NCI-H1930 (cell line): ENCODE measurements around the gene ENO1.
"Not testable (repeated sequence)": the region's sequence is repeated elsewhere in the genome, so short reads cannot be mapped to it uniquely, and the experiment has no call there.

Experiments used
- DNase-seq, 2 experiments: peaks; one replicate each; lab custom pipeline; 2025; lab: John Stamatoyannopoulos, UW

ENO1 gene

DNA sequence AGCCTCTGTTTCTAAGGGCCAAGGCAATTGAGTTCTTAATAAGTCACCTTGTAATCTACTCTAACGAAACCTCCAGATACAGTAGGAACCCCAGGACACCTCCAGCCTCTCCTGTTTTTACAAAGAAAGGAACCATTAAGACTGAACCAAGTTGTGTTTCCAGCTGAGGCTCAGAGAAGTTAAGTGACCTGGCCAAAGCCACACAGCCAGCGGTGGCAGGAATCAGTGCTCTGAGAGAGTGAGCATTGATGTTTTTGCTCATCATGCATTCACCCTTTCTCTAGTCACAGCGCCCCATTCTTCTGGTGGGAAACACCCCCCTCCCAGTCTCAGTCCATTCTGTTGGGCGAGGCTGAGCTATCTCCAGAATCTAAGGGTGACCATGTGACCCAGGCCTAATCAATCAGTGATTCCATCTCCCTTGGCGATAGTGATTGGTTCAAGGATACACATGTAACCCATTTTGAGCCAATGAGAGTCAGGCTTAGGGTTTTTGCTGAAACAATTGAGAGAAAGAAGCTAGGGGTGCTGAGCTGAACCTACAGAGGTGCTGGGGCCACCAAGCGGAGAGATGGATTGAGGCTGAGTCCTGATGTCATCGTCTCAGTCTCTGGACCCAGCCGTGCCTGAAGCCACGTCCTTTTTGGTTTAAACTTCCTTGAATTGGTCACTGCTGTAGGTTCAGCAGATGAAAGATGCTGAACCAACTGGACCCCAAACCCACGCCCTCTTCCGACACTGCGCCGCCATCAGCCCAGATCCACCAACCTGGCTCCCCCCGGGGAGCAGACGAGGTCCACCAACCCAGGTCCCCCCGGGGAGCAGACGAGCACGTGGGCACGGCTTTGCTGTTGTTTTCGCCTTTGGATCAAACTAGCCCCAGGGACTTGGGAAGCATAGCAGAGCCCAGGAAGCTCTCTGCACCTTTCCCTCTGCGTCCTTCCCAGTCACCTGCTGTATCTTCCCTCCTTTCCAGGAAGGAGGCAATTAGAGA, 33.1 kb downstream of the ENO1 start:
- DNase-seq, result no peak

DNA sequence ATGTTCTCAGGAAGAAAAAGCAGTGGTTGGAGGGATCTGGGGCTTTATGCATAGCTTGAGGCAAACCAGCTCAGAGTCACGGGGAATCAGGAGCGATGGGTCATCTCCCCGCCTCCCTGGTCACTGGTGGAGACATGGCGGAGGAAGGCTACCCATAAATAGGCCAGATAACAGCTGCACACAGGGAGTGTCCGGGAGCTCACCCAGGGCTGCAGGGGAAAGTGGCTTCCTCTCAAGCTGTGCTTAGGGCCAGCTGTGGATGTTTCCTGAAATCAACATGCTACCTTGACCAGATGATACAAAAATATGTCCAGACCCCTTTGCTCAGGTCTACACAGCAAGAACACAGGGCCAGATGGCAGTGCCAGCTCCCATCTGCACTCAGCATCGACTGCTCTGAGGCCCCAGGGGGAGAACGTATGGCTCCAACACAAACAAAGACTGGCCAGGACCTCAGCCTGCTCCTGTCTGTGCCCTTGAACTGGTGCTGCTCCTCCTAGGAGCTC, 33.9 kb downstream of the ENO1 start:
- no peak for DNase-seq

DNA sequence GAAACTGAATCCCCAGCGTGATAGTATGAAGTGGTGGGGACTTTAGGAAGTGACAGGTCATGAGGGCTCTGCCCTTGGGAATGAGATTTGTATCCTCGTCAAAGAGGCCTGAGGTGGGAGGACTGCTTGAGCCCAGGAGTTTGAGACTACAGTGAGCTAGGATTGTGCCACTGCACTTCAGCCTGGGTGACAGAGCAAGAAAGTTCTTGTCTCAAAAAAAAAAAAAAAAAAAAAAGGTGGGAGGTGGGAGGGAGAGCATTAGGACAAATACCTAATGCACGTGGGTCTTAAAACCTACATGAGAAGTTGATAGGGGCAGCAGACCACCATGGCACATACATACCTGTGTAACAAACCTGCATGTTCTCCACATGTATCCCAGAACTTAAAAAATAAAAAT, 37.1 kb downstream of the ENO1 start:
- DNase-seq, result no peak

DNA sequence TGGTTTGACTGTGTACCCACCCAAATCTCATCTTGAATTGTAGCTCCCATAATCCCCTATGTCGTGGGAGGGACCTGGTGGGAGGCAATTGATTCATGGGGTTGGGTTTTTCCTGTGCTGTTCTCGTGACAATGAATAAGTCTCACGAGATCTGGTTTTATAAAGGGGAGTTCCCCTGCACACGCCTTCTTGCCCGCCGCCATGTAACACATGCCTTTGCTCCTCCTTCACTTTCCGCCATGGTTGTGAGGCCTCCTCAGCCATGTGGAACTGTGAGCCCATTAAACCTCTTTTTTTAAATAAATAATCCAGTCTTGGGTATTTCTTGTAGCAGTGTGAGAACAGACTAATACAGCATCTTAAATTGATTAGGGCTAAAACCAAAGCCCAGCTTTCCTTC, 38.5 kb downstream of the ENO1 start:
- DNase-seq, result no peak

DNA sequence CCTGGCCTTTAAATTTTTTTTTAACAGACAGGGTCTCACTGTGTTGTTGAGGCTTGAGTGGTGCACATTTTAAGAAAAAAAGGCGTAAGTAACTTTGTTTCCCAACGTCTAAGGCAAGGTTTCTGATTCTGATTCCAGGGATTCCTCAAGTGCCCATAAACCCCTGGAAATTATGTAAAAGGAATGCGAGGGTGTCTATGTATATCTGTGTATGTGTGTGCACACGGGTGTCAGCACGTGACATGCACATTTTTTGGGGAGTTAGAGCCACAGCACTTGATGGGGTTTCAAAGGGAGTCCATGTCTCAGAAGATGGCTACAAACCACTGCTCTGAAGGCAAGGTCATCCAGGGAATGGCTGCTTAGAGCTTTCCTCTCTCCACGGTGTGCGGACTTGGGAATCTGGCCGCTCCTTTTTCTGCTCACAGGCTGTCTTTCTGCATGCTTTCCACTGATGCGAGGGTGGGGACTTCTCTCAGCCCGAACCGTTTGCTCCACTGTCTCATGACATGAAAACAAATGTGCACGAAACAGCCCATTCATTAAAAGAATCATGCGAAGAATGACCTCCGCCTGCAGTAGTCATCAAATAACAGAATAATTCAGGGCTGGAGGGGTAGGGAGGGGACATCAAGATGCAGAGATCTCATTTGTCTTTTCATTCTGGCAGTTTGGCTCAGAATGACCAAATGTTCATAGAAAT, 42.4 kb downstream of the ENO1 start:
- DNase-seq, result no peak

DNA sequence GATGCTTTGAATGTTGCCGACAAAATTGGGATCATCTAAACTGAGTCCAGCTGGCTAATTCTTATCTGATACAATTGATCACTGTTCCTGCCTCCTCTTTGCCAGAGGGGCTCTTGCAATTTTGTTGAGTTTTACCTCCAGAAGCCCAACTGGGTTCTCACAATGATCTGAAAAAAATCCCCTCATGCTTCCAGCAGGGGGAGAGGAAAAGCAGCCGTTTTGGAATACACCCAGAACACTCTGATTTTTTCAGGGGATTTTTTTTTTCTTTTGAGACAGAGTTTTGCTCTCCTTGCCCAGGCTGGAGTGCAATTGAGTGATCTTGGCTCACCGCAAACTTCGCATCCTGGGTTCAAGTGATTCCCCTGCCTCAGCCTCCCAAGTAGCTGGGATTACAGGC, 47.1 kb downstream of the ENO1 start:
- no peak for DNase-seq

DNA sequence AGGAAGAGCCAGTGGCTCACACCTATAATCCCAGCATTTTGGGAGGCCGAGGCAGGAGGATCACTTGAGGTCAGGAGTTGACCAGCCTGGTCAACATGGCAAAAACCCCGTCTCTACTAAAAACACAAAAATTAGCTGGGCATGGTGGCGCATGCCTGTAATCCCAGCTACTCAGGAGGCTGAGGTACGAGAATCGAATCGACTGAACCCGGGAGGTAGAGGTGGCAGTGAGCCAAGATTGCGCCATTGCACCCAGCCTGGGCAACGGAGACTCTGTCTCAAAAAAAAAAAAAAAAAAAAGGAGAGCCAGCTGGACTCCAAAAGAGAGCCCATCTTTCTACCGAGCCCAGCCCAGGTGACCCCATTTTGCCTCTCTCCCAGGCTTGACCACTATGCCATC, 47.8 kb downstream of the ENO1 start:
- DNase-seq, result not testable (repeated sequence)

DNA sequence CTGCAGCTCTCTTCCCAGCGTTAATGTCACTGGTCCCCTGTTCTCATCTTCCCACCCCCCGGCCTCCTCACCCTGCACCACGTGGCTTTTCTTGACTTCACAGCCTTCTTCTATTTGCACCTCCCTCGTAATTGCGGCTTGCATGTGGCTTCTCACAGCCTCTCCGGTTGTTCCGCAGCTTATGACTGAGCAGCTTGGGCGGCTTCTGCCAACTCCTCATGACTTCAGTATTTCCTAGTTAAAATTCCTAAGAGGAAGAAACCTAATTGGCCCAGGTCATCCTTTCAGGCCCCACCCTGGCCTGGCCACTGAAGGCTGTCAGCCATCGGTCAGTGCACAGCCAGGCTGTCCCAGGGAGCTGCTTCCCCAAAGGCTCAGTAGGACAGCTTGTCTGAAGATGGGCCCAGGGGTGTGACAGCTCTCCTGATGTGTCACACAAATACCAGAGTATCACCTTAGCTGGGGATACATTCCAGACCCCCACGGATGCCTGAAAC, 52.5 kb downstream of the ENO1 start:
- DNase-seq, result no peak

DNA sequence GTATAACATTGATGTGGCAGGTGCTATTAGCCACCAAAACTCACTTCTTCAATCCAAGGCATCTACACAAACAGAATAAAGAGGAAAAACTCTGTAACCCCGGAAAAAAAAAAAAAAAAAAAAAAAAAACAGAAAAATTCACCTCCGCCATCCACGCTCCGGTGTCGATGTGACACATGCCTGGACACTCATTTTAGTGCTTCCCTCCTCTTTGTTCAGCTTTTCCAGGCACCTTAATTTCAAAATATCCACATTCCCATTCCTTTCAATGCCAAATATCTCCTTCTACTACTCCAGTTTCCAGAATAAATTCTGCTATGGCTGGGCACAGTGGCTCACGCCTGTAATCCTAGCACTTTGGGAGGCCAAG, 55.2 kb downstream of the ENO1 start:
- DNase-seq, result no peak

DNA sequence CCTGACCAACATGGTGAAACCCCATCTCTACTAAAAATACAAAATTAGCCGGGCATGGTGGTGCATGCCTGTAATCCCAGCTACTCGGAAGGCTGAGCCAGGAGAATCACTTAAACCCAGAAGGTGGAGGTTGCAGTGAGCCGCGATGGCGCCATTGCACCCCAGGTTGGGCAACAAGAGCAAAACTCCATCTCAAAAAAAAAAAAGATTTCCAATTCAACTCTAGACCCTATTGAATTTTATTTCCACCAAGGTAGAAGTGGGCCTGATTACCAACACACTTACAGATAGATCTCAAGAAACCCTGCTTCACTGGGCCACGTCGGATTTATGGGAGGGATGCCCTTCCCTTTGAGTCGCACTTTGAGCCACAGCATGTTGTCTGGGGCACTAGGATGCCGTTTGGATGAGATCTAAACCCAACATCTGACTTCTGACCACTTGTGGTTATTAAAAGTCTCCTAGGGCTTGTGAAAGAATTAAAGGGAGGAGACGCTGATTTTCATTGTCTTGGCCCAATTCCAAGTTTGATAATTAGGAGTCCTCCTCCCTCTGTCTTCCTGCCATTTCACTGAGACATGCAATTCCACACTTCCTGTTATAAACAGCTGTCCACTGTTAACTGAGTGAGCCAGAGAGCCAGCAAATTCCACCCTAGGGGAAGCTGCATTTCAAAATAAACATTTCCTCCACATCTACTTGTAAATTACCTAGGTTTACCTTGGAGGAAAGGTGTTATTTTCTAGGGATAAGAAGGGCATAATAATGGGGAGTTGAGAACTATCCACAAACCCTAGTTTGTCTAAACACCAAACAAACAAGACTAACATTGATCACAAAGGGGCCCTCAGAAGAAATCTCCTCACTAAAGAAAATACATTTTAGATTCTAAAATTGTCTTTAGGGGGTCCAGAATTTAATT, 55.9 kb downstream of the ENO1 start:
- peak; percentile 35 to 62 for DNase-seq

DNA sequence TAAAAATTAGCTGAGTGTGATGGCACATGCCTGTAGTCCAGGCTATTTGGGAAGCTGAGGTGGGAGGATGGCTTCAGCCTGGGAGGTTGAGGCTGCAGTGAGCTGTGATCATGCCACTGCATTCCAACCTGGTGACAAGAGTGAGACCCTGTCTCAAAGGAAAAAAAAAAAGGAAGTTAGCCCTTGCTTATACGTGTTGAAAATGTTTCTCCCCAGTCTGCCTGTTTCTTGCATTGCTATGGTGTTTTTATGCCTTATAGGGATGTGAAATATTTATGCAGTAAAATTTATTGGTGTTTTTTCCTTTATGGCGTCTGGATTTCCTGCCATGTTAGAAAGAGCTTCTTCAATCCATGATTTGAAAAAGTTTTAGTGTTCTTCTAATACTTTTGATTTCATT, 57.4 kb downstream of the ENO1 start:
- DNase-seq, result no peak

DNA sequence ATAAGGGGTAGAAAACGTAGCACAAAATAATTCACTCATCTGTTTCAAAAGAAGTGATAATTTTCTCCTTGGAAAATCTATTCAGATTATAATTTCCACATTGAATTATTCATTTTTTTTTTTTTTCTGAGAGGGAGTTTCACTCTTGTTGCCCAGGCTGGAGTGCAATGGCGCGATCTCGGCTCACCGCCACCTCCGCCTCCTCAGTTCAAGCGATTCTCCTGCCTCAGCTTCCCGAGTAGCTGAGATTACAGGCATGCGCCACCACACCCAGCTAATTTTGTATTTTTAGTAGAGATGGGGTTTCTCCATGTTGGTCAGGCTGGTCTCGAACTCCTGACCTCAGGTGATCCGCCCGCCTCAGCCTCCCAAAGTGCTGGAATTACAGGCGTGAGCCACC, 59.7 kb downstream of the ENO1 start:
- not testable (repeated sequence) for DNase-seq

DNA sequence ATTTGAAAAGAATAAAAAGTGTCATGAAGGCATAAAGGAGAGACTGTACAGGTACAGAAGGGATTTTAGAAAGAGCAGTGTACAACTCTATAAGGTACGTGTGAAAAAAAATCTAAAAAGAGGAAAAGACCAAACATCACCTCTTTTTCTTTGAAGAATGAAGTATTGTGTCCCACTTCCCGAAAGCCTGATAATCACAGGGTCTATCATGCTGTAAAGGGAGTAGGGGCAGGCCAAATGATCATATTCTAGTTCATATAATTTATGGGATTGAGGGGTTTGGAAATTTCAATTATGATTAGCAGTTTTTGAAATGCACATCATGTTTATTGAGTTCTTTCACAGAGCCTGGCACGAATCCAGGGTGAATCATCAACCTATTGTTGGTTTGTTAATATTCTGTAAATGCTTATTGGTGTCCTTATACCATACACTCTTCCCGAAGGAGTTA, 60.1 kb downstream of the ENO1 start:
- peak in 1 of 2 experiments; percentile 48 for DNase-seq

DNA sequence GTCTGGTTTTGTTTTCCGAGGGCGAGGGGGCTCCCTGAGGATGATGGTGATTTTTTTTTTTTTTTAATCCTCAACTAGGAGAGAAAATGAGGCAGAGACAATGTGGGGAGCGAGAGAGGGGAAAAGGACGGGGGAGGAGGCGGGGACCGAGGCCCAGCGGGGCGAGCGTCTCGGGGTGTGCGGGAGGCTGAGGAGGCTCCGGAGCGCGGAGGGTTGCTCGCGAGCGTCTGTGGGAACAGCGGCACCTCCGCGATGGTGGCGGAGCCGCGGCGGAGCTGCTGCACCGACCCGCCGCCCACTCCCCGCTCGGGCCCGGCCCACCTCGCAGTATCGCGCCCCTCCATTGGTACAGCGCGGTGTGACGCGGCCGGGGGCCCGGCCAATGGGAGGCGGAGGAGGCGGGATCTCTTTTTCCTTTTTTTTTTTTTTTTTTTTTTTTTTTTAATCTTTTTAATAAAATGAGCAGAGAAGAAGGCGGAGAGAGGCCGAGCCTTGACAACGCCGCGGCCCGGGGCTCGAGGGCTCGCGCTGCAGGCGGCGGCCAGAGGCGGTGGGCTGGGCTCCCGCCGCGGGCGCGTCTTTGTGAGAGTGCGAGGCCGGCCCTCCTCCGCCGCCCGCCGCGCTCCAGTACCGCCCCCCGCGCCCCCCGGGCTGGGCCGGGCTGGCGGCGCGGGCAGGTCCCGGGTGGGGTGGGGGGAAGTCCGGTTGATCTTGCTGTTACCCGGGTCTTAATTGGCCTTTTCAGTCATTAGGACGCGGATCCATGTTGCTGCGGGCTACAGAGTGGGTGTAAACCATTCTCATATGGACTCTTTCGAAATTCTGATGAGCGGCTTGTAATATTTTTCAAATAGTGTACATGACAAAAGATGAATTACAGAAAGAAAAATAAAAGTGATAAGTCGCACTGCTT, 60.8 kb downstream of the ENO1 start, which contains the start of gene RERE:
RERE (minus strand) TSS at position 229 of the 913 bp plus-strand sequence.
- peak; percentile 79 to 93 for DNase-seq

DNA sequence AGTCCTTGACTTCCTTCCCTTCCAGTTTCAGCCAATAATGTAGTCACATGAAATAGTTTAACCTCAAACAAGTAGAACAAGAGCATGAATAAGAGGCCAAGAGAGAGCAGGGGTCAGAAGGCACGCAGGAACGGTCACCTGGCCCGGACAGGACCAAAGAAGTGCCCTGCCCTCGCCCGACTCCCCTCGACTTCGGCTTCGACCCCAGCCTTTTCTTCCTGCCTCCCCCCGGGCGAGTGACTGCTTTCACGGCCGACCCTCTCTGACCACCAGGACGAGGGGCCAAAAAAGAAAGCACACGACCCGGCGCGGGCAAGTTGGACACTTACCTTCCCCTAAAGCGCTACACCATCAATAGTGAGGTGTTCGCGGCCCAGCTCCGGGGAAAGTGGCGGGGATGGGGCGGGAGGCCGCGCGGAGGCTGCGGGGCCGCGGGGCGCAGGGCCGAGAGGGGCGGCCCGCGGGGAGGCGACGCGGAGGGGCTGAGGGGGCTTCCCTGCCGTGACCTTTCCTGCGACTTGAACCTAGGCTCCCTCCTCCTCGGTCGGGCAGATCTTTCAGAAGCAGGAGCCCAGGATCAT, 61.6 kb downstream of the ENO1 start:
- DNase-seq, result no peak

DNA sequence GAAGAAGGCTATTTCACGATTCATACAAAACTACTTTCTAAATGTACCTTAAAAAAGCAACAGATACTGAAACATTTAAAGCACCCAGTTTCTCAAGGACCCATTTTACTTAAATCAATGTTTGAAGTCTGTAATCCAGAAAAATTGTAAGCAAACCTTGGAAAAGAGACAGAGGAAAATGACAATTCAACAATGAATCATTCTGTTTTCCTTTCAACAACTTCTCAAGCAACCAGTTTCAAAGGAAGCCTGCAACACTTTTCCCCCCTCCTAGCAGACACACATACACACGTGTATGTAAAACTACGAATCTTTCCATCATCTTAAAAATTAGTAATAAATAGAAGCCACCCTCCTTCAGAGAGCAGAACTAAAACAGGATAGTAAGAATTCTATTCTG, 62.2 kb downstream of the ENO1 start:
- DNase-seq, result no peak

DNA sequence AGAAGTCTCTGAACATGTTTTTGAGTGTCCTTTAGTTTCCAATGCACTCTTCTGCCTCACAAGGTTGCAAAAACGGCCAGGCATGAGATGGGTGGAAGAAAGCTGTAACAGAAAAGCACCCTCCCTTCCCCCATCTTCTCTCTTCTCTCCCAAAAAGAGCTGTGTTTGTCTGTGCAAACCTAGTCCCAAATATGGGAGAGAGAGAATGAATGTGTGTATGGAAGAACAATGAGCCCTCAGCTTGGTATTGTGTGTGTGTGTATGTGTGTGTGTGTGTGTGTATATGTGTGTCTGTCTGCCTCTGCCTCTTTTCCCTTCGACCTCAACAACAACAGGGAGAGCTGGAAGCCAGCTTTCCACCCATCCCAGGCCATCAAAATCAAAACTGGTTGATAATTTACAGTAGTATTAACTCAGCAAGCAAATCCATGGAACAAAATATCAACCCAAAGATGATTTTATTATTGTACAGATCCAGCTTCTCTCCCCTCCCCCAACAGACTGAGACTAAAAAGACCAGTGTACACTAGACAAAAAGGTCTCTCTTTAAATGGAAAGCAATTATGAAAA, 62.8 kb downstream of the ENO1 start:
- peak in 1 of 2 experiments; percentile 34 for DNase-seq

DNA sequence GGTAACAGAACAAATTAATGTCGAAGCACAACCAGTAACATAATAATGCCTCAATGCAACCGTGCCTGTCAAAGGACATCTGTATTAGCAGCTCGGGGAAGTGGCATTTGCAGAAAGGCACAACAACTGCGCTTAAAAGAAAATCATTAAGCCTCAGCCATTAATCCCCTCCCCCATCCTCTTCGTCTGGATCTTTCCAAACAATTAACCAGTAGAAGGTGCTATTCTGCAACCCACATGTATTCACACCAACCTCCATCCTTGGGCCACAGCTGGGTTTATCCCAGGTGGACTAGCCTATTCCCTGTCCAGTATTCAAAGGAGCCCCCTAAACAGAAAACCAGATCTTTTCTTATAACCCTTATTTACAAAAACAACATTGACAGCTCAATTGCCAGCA, 63.6 kb downstream of the ENO1 start:
- no peak for DNase-seq

DNA sequence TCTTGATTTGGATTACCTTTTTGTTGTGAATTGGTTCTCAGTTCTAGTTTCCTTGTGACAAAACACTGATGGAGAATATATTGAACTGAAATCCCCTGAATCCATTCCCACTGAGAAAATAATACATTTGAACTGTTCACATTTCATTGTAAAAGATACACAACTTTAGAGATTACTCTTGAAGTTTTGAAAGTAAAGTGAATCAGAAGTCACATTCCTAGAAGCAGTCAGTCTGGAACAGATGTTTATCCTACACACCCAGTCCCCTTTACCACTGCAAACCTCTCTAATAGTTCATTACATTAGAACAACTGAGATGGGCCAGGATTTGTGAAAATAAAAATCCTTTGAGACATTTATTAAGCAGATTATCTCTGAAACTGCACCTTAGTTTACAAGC, 64.5 kb downstream of the ENO1 start:
- DNase-seq, result no peak
